K562 (cell line): ENCODE data around the gene RPL28. TPM values are rescaled to one million over a fixed set of nuclear protein-coding genes. Genes with fewer than 3 reads are reported as not detected.

Experiments
- DACH1 ChIP-seq: fragments of 450-650 bp; IDR thresholded peaks from 2 replicates; pipeline ENCODE4 v1.6.1; 2018; ENCODE audit not compliant: partially characterized antibody
- ELF1 ChIP-seq: fragments of 200-800 bp; sonication (Bioruptor generic); IDR thresholded peaks from 2 replicates; pipeline ENCODE4 v1.6.1; 2016; ENCODE audit warnings: missing genetic modification characterization, missing compliant biosample characterization
- ELF2 ChIP-seq: fragments of 250-450 bp; sonication (Bioruptor Pico); IDR thresholded peaks from 2 replicates; pipeline ENCODE4 v1.5.0; 2021; ENCODE audit warnings: mild to moderate bottlenecking
- HNRNPUL1 ChIP-seq: fragments of 200-400 bp; formaldehyde crosslinking; IDR thresholded peaks from 2 replicates; pipeline ENCODE4 v1.6.1; 2017; ENCODE audit warnings: low read length
- MYNN ChIP-seq, 2 experiments: sonication (generic); formaldehyde crosslinking in 1 of 2; IDR thresholded peaks; 2 replicates each; pipeline versions ENCODE4 v1.5.0 to v1.6.1; 2016 to 2020; ENCODE audit warnings: antibody characterized with exemption in 1 of 2, missing genetic modification reagents in 1 of 2
- NR2F6 ChIP-seq: fragments of 450-650 bp; formaldehyde crosslinking; IDR thresholded peaks from 2 replicates; pipeline ENCODE4 v1.4.0; 2020; ENCODE audit warnings: mild to moderate bottlenecking
- TFAM ChIP-seq: fragments of 250-450 bp; sonication (Bioruptor Pico); conservative IDR thresholded peaks from 2 replicates; pipeline ENCODE4 v1.5.0; 2021; ENCODE audit warnings: mild to moderate bottlenecking, moderate library complexity
- ZFP30 ChIP-seq: fragments of 250-450 bp; sonication (Bioruptor Pico); IDR thresholded peaks from 2 replicates; pipeline ENCODE4 v1.8.0; 2022; ENCODE audit warnings: moderate library complexity, mild to moderate bottlenecking, inconsistent platforms, borderline replicate concordance
- ZFPM2 ChIP-seq: fragments of 250-450 bp; sonication (Bioruptor Pico); IDR thresholded peaks from 2 replicates; pipeline ENCODE4 v1.5.1; 2022; ENCODE audit warnings: mild to moderate bottlenecking
- ZNF232 ChIP-seq: sonication (generic); formaldehyde crosslinking; IDR thresholded peaks from 2 replicates; pipeline ENCODE4 v1.8.0; 2022; ENCODE audit warnings: mild to moderate bottlenecking, missing genetic modification reagents
- ZNF766 ChIP-seq: fragments of 200-800 bp; sonication (Bioruptor generic); conservative IDR thresholded peaks from 2 replicates; pipeline ENCODE4 v1.6.1; 2016; ENCODE audit warnings: missing genetic modification characterization, missing compliant biosample characterization
- polyA plus RNA-seq, 8 experiments: library from polyadenylated mRNA; depleted of rRNA in 4 of 8; stranded (reverse) in 5 of 8; unstranded in 3 of 8; fragments of >200 nt; fragmentation: Nextera tagmentation in 2 of 8; fragmentation: Illumina TruSeq in 1 of 8; extraction: Ambion mirVana in 2 of 8; extraction: Trizol in 1 of 8; gene quantifications; 2 replicates each; pipeline versions ENCODE4 v1.2.1 to v1.2.3, GENCODE V29; 2011 to 2014; ENCODE audit warnings: inconsistent platforms in 1 of 8, missing spikeins in 1 of 8
- total RNA-seq, 7 experiments: library from RNA; depleted of rRNA in 6 of 7; stranded (reverse); fragments of >200 nt in 6 of 7; fragmentation: Illumina TruSeq in 2 of 7; extraction: Trizol in 2 of 7; gene quantifications; 2 replicates each; pipeline versions ENCODE4 v1.2.1 to v1.2.3, GENCODE V29; 2011 to 2021; ENCODE audit warnings: low replicate concordance in 1 of 7
- TF ChIP-seq, protein P1 (sequence below): fragments of 250-450 bp; sonication (Bioruptor Pico); IDR thresholded peaks from 2 replicates; pipeline ENCODE4 v1.5.0; 2021
- TF ChIP-seq, protein P2 (sequence below): fragments of 150-350 bp; IDR thresholded peaks from 2 replicates; pipeline ENCODE4 v1.6.1; 2014; ENCODE audit warnings: low read depth, mild to moderate bottlenecking, low read length, borderline replicate concordance
- TF ChIP-seq, protein P3 (sequence below): fragments of 450-650 bp; formaldehyde crosslinking; IDR thresholded peaks from 2 replicates; pipeline ENCODE4 v1.4.0; 2022; ENCODE audit warnings: missing genetic modification characterization
- TF ChIP-seq, protein P4 (sequence below): fragments of 200-800 bp; sonication (Bioruptor generic); IDR thresholded peaks from 2 replicates; pipeline ENCODE4 v1.6.1; 2016; ENCODE audit warnings: missing genetic modification characterization, missing compliant biosample characterization
- TF ChIP-seq, protein P5 (sequence below): sonication (generic); formaldehyde crosslinking; IDR thresholded peaks from 2 replicates; pipeline ENCODE4 v1.8.0; 2022; ENCODE audit warnings: missing genetic modification reagents, mild to moderate bottlenecking, borderline replicate concordance

Gene RPL28
- total and polyA plus RNA-seq, 9 of the 15 experiments (the other 6 are each of a cell fraction or from before 2014, with no cell fraction given), result 124 to 3,106 (median 622) TPM

DNA sequence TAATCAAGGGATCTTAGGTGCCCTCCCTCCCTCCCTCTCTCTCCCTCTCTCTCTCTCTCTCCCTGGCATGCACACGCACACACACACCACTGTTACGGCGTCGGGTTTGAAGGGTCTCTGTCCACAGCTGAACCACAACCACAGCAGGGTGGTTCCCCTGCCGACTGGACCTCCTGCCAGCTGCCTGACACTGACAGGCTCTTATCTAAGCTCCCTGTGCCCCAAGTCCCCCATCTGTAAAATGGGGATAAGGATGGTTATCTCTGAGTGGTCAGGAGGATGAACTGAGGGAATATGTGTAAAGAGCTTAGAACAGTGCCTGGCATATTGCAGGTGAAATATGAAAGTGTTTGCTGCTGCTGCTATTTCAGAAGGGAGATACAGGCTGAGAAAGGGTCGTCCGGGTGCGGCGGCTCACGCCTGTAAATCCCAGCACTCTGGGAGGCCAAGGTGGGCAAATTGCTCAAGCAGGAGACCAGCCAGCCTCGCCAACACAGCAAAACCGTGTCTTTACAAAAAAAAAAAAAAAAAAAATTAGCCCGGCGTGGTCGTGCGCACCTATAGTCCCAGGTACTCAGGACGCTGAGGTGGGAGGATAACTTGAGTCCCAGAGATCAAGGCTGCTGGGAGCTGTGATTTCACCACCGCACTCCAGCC, 58.2 kb downstream of the RPL28 start (continued):
- no peak for TF ChIP-seq ELF2 (CRISPR knock-in tag)
- no peak for TF ChIP-seq DACH1
- no peak for TF ChIP-seq NR2F6 (CRISPR knock-in tag)
- TF ChIP-seq ZFP30 (CRISPR knock-in tag), result no peak
- TF ChIP-seq, protein P1, sequence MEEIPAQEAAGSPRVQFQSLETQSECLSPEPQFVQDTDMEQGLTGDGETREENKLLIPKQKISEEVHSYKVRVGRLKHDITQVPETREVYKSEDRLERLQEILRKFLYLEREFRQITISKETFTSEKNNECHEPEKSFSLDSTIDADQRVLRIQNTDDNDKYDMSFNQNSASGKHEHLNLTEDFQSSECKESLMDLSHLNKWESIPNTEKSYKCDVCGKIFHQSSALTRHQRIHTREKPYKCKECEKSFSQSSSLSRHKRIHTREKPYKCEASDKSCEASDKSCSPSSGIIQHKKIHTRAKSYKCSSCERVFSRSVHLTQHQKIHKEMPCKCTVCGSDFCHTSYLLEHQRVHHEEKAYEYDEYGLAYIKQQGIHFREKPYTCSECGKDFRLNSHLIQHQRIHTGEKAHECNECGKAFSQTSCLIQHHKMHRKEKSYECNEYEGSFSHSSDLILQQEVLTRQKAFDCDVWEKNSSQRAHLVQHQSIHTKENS (CRISPR knock-in tag), result no peak
- no peak for TF ChIP-seq ZNF232
- no peak for TF ChIP-seq HNRNPUL1
- TF ChIP-seq, protein P2, sequence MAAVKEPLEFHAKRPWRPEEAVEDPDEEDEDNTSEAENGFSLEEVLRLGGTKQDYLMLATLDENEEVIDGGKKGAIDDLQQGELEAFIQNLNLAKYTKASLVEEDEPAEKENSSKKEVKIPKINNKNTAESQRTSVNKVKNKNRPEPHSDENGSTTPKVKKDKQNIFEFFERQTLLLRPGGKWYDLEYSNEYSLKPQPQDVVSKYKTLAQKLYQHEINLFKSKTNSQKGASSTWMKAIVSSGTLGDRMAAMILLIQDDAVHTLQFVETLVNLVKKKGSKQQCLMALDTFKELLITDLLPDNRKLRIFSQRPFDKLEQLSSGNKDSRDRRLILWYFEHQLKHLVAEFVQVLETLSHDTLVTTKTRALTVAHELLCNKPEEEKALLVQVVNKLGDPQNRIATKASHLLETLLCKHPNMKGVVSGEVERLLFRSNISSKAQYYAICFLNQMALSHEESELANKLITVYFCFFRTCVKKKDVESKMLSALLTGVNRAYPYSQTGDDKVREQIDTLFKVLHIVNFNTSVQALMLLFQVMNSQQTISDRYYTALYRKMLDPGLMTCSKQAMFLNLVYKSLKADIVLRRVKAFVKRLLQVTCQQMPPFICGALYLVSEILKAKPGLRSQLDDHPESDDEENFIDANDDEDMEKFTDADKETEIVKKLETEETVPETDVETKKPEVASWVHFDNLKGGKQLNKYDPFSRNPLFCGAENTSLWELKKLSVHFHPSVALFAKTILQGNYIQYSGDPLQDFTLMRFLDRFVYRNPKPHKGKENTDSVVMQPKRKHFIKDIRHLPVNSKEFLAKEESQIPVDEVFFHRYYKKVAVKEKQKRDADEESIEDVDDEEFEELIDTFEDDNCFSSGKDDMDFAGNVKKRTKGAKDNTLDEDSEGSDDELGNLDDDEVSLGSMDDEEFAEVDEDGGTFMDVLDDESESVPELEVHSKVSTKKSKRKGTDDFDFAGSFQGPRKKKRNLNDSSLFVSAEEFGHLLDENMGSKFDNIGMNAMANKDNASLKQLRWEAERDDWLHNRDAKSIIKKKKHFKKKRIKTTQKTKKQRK, result no peak
- TF ChIP-seq, protein P3, sequence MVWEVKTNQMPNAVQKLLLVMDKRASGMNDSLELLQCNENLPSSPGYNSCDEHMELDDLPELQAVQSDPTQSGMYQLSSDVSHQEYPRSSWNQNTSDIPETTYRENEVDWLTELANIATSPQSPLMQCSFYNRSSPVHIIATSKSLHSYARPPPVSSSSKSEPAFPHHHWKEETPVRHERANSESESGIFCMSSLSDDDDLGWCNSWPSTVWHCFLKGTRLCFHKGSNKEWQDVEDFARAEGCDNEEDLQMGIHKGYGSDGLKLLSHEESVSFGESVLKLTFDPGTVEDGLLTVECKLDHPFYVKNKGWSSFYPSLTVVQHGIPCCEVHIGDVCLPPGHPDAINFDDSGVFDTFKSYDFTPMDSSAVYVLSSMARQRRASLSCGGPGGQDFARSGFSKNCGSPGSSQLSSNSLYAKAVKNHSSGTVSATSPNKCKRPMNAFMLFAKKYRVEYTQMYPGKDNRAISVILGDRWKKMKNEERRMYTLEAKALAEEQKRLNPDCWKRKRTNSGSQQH (CRISPR knock-in tag), result no peak
- TF ChIP-seq, protein P4, sequence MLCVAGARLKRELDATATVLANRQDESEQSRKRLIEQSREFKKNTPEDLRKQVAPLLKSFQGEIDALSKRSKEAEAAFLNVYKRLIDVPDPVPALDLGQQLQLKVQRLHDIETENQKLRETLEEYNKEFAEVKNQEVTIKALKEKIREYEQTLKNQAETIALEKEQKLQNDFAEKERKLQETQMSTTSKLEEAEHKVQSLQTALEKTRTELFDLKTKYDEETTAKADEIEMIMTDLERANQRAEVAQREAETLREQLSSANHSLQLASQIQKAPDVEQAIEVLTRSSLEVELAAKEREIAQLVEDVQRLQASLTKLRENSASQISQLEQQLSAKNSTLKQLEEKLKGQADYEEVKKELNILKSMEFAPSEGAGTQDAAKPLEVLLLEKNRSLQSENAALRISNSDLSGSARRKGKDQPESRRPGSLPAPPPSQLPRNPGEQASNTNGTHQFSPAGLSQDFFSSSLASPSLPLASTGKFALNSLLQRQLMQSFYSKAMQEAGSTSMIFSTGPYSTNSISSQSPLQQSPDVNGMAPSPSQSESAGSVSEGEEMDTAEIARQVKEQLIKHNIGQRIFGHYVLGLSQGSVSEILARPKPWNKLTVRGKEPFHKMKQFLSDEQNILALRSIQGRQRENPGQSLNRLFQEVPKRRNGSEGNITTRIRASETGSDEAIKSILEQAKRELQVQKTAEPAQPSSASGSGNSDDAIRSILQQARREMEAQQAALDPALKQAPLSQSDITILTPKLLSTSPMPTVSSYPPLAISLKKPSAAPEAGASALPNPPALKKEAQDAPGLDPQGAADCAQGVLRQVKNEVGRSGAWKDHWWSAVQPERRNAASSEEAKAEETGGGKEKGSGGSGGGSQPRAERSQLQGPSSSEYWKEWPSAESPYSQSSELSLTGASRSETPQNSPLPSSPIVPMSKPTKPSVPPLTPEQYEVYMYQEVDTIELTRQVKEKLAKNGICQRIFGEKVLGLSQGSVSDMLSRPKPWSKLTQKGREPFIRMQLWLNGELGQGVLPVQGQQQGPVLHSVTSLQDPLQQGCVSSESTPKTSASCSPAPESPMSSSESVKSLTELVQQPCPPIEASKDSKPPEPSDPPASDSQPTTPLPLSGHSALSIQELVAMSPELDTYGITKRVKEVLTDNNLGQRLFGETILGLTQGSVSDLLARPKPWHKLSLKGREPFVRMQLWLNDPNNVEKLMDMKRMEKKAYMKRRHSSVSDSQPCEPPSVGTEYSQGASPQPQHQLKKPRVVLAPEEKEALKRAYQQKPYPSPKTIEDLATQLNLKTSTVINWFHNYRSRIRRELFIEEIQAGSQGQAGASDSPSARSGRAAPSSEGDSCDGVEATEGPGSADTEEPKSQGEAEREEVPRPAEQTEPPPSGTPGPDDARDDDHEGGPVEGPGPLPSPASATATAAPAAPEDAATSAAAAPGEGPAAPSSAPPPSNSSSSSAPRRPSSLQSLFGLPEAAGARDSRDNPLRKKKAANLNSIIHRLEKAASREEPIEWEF (CRISPR knock-in tag), result no peak
- TF ChIP-seq, protein P5, sequence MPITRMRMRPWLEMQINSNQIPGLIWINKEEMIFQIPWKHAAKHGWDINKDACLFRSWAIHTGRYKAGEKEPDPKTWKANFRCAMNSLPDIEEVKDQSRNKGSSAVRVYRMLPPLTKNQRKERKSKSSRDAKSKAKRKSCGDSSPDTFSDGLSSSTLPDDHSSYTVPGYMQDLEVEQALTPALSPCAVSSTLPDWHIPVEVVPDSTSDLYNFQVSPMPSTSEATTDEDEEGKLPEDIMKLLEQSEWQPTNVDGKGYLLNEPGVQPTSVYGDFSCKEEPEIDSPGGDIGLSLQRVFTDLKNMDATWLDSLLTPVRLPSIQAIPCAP, result no peak
- no peak for TF ChIP-seq ZNF766 (CRISPR knock-in tag)
- TF ChIP-seq MYNN (IDR thresholded peaks at IDR 0.05), result no peak
- no peak for TF ChIP-seq MYNN (CRISPR knock-in tag; IDR thresholded peaks at IDR 0.05)
- TF ChIP-seq ZFPM2, result no peak
- TF ChIP-seq ELF1 (tag), result no peak
- no peak for TF ChIP-seq TFAM (CRISPR knock-in tag)
